GM23338 (cell line): ENCODE measurements around the gene FAM219A.

Experiments used
- CTCF ChIP-seq, 2 experiments: fragments of 200-600 bp in 1 of 2; sonication (generic) in 1 of 2; conservative IDR thresholded peaks; 2 replicates each; pipeline versions ENCODE4 v1.5.1 to v1.6.1; 2016 to 2017; ENCODE audit warnings: antibody characterized with exemption in 2 of 2, low read depth in 2 of 2, mild to moderate bottlenecking in 2 of 2, moderate library complexity in 1 of 2
- ETS1 ChIP-seq: IDR thresholded peaks from 2 replicates; pipeline ENCODE4 v1.6.1; 2016; ENCODE audit warnings: antibody characterized with exemption
- EZH2 ChIP-seq: fragments of 200-600 bp; sonication (generic); IDR thresholded peaks from one replicate; pipeline ENCODE4 v1.8.0; 2017; ENCODE audit warnings: antibody characterized with exemption, mild to moderate bottlenecking, low read depth; ENCODE audit not compliant: unreplicated experiment
- EZH2phosphoT487 ChIP-seq: fragments of 200-600 bp; sonication (generic); IDR thresholded peaks from one replicate; pipeline ENCODE4 v1.8.1; 2018; ENCODE audit warnings: antibody characterized with exemption; ENCODE audit not compliant: unreplicated experiment
- JUNB ChIP-seq: IDR thresholded peaks from one replicate; pipeline ENCODE4 v1.6.1; 2016; ENCODE audit warnings: antibody characterized with exemption; ENCODE audit not compliant: unreplicated experiment
- NANOG ChIP-seq: IDR thresholded peaks from 2 replicates; pipeline ENCODE4 v1.6.1; 2016; ENCODE audit warnings: antibody characterized with exemption, borderline replicate concordance
- POLR2AphosphoS5 ChIP-seq: IDR thresholded peaks from 2 replicates; pipeline ENCODE4 v1.6.1; 2016; ENCODE audit warnings: antibody characterized with exemption, low read depth
- REST ChIP-seq: IDR thresholded peaks from one replicate; pipeline ENCODE4 v1.6.1; 2018; ENCODE audit warnings: antibody characterized with exemption; ENCODE audit not compliant: unreplicated experiment
- STAT1 ChIP-seq: IDR thresholded peaks from one replicate; pipeline ENCODE4 v1.6.1; 2016; ENCODE audit warnings: antibody characterized with exemption; ENCODE audit not compliant: unreplicated experiment
- ZNF114 ChIP-seq: fragments of 250-450 bp; sonication (Bioruptor Pico); IDR thresholded peaks from 2 replicates; pipeline ENCODE4 v1.5.0; 2020; ENCODE audit warnings: mild to moderate bottlenecking, moderate library complexity
- ZNF331 ChIP-seq: fragments of 250-450 bp; sonication (Bioruptor Pico); IDR thresholded peaks from 2 replicates; pipeline ENCODE4 v1.5.0; 2020; ENCODE audit warnings: low read depth, mild to moderate bottlenecking, moderate library complexity

- TF ChIP-seq CTCF (conservative IDR thresholded peaks at IDR 0.05; ENCODE audit: low read depth in 2 of 2): peak in 1 of 2 experiments; percentile 62; a peak in 2 of 4 replicates
- no peak for TF ChIP-seq POLR2AphosphoS5
- no peak for TF ChIP-seq EZH2
- TF ChIP-seq ETS1: no peak
- no peak for TF ChIP-seq EZH2phosphoT487
- TF ChIP-seq REST: no peak
- TF ChIP-seq STAT1: no peak
- TF ChIP-seq JUNB: no peak
- no peak for TF ChIP-seq ZNF114 (CRISPR knock-in tag)
- no peak for TF ChIP-seq ZNF331
- TF ChIP-seq NANOG: no peak
These were observed 43.6 kb upstream of the FAM219A start for GRCh38 chr9:34501889-34502425.
